H9 (cell line): ENCODE measurements around the gene ACTN3. TPM values are rescaled to one million over a fixed set of nuclear protein-coding genes. Genes with fewer than 3 reads are reported as not detected.

Experiments
- DNase-seq: peaks from one replicate; pipeline ENCODE4 v3.0.0-alpha.2; 2017
- H2AFZ ChIP-seq: one replicate; pipeline ENCODE4 v1.6.1; 2013; ENCODE audit warnings: mild to moderate bottlenecking, low read length, control low read depth, moderate library complexity
- H2AK5ac ChIP-seq: 2 replicates; pipeline ENCODE4 v1.6.1; 2013; ENCODE audit warnings: low read length, control low read depth, mixed read lengths; ENCODE audit not compliant: insufficient read length
- H2BK120ac ChIP-seq: one replicate; pipeline ENCODE4 v1.6.1; 2013; ENCODE audit warnings: low read depth, mild to moderate bottlenecking, low read length, control low read depth, inconsistent platforms; ENCODE audit not compliant: poor library complexity, severe bottlenecking
- H2BK12ac ChIP-seq: 2 replicates; pipeline ENCODE4 v1.6.1; 2013; ENCODE audit warnings: low read length, control low read depth, mixed read lengths, low read depth; ENCODE audit not compliant: insufficient read length
- H2BK15ac ChIP-seq: 2 replicates; pipeline ENCODE4 v1.6.1; 2013; ENCODE audit warnings: low read depth, low read length, control low read depth
- H2BK20ac ChIP-seq: one replicate; pipeline ENCODE4 v1.6.1; 2013; ENCODE audit warnings: low read depth, mild to moderate bottlenecking, low read length, control low read depth, inconsistent platforms; ENCODE audit not compliant: poor library complexity, severe bottlenecking
- H2BK5ac ChIP-seq: 2 replicates; pipeline ENCODE4 v1.6.1; 2013; ENCODE audit warnings: low read length, control low read depth, mixed read lengths; ENCODE audit not compliant: insufficient read length
- H3K14ac ChIP-seq: 2 replicates; pipeline ENCODE4 v1.6.1; 2013; ENCODE audit warnings: low read length, control low read depth; ENCODE audit not compliant: insufficient read depth
- H3K18ac ChIP-seq: 2 replicates; pipeline ENCODE4 v1.6.1; 2013; ENCODE audit warnings: low read depth, mild to moderate bottlenecking, mixed read lengths, low read length, control low read depth; ENCODE audit not compliant: insufficient read length
- H3K23ac ChIP-seq: 2 replicates; pipeline ENCODE4 v1.6.1; 2013; ENCODE audit warnings: low read length, control low read depth, mixed read lengths, low read depth; ENCODE audit not compliant: insufficient read length
- H3K23me2 ChIP-seq: 2 replicates; pipeline ENCODE4 v1.6.1; 2013; ENCODE audit warnings: low read depth, mild to moderate bottlenecking, mixed read lengths, low read length, control low read depth; ENCODE audit not compliant: insufficient read length, poor library complexity, severe bottlenecking
- H3K27ac ChIP-seq: 2 replicates; pipeline ENCODE4 v1.5.1; 2013; ENCODE audit warnings: low read length, control low read depth, mixed read lengths, low read depth; ENCODE audit not compliant: insufficient read length
- H3K27me3 ChIP-seq: 2 replicates; pipeline ENCODE4 v1.6.1; 2013; ENCODE audit warnings: low read length, control low read depth, inconsistent platforms; ENCODE audit not compliant: insufficient read depth
- H3K4ac ChIP-seq: 2 replicates; pipeline ENCODE4 v1.6.1; 2013; ENCODE audit warnings: low read depth, mild to moderate bottlenecking, control low read depth, inconsistent platforms, low read length, moderate library complexity
- H3K4me1 ChIP-seq: 2 replicates; pipeline ENCODE4 v1.6.1; 2013; ENCODE audit warnings: low read length, control low read depth, inconsistent platforms; ENCODE audit not compliant: insufficient read depth
- H3K4me2 ChIP-seq: 2 replicates; pipeline ENCODE4 v1.6.1; 2013; ENCODE audit warnings: low read length, control low read depth, mixed read lengths; ENCODE audit not compliant: insufficient read length, insufficient read depth
- H3K56ac ChIP-seq: 2 replicates; pipeline ENCODE4 v1.6.1; 2013; ENCODE audit warnings: low read depth, mild to moderate bottlenecking, mixed read lengths, low read length, control low read depth; ENCODE audit not compliant: insufficient read length
- H3K79me1 ChIP-seq: 2 replicates; pipeline ENCODE4 v1.6.1; 2013; ENCODE audit warnings: low read depth, mild to moderate bottlenecking, moderate library complexity, low read length, control low read depth, inconsistent platforms; ENCODE audit not compliant: insufficient read depth, poor library complexity, severe bottlenecking
- H3K79me2 ChIP-seq: 2 replicates; pipeline ENCODE4 v1.6.1; 2013; ENCODE audit warnings: low read length, control low read depth, inconsistent platforms; ENCODE audit not compliant: insufficient read depth
- H3K9ac ChIP-seq: 2 replicates; pipeline ENCODE4 v1.6.1; 2013; ENCODE audit warnings: low read length, control low read depth, mixed read lengths; ENCODE audit not compliant: insufficient read length; ENCODE audit errors: extremely low read depth
- H3K9me3 ChIP-seq: one replicate; pipeline ENCODE4 v1.6.1; 2013; ENCODE audit warnings: low read depth, low read length, inconsistent platforms; ENCODE audit not compliant: control insufficient read depth
- H3T11ph ChIP-seq: one replicate; pipeline ENCODE4 v1.6.1; 2013; ENCODE audit warnings: mild to moderate bottlenecking, low read length, control low read depth, inconsistent platforms
- H4K20me1 ChIP-seq: one replicate; pipeline ENCODE4 v1.6.1; 2013; ENCODE audit not compliant: control insufficient read depth, insufficient read length, insufficient read depth
- H4K5ac ChIP-seq: 2 replicates; pipeline ENCODE4 v1.6.1; 2013; ENCODE audit warnings: low read depth, mild to moderate bottlenecking, mixed read lengths, low read length, control low read depth; ENCODE audit not compliant: insufficient read length
- H4K8ac ChIP-seq: replicated peaks from 2 replicates; pipeline ENCODE4 v1.6.1; 2013; ENCODE audit warnings: low read length, control low read depth, mixed read lengths, low read depth; ENCODE audit not compliant: insufficient read length
- H4K91ac ChIP-seq: 2 replicates; pipeline ENCODE4 v1.6.1; 2013; ENCODE audit warnings: low read depth, mild to moderate bottlenecking, moderate library complexity, mixed read lengths, low read length, control low read depth; ENCODE audit not compliant: insufficient read length
- H3K27ac Mint-ChIP-seq, 3 experiments: 2 replicates in 2 of 3; 3 replicates in 1 of 3; pipeline ENCODE4 v1.8.0; 2020 to 2021; ENCODE audit warnings: mixed read lengths in 3 of 3, mild to moderate bottlenecking in 1 of 3, moderate library complexity in 1 of 3
- H3K27me3 Mint-ChIP-seq: 2 replicates; pipeline ENCODE4 v1.8.0; 2021; ENCODE audit warnings: low read depth, mild to moderate bottlenecking, moderate library complexity, mixed read lengths
- H3K36me3 Mint-ChIP-seq, 3 experiments: 2 replicates in 2 of 3; 3 replicates in 1 of 3; pipeline ENCODE4 v1.8.0; 2020 to 2021; ENCODE audit warnings: low read depth in 3 of 3, mixed read lengths in 3 of 3; ENCODE audit not compliant: insufficient read depth in 1 of 3
- H3K4me1 Mint-ChIP-seq, 2 experiments: 2 replicates each; pipeline ENCODE4 v1.8.0; 2020; ENCODE audit warnings: mixed read lengths in 2 of 2
- H3K4me3 Mint-ChIP-seq, 2 experiments: 2 replicates in 1 of 2; 3 replicates in 1 of 2; pipeline ENCODE4 v1.8.0; 2020 to 2021; ENCODE audit warnings: mild to moderate bottlenecking in 2 of 2, mixed read lengths in 2 of 2, moderate library complexity in 1 of 2
- H3K9me3 Mint-ChIP-seq, 2 experiments: 2 replicates in 1 of 2; 3 replicates in 1 of 2; pipeline ENCODE4 v1.8.0; 2020; ENCODE audit warnings: mild to moderate bottlenecking in 2 of 2, mixed read lengths in 2 of 2, moderate library complexity in 1 of 2
- WGBS: extraction: QIAGEN DNeasy Blood & Tissue Kit; methylation state at CpG from one replicate; pipeline ENCODE4 v1.1.7; 2013; ENCODE audit warnings: missing lambda C conversion rate, low lambda C conversion rate, mixed read lengths; ENCODE audit not compliant: insufficient read length; ENCODE audit errors: extremely low coverage; 5-methylcytosine and 5-hydroxymethylcytosine counted together
- total RNA-seq: library from RNA; stranded (reverse); gene quantifications from 2 replicates; pipeline ENCODE4 v1.2.1, GENCODE V29; 2021
- TF ChIP-seq, protein P1 (sequence below): fragments of 200-600 bp; sonication (generic); conservative IDR thresholded peaks from 3 replicates; pipeline ENCODE4 v1.8.0; 2021; ENCODE audit warnings: antibody characterized with exemption, mild to moderate bottlenecking

The ACTN3 gene
- total RNA-seq, 1 experiment from 2014 or later = 45.7 TPM

DNA sequence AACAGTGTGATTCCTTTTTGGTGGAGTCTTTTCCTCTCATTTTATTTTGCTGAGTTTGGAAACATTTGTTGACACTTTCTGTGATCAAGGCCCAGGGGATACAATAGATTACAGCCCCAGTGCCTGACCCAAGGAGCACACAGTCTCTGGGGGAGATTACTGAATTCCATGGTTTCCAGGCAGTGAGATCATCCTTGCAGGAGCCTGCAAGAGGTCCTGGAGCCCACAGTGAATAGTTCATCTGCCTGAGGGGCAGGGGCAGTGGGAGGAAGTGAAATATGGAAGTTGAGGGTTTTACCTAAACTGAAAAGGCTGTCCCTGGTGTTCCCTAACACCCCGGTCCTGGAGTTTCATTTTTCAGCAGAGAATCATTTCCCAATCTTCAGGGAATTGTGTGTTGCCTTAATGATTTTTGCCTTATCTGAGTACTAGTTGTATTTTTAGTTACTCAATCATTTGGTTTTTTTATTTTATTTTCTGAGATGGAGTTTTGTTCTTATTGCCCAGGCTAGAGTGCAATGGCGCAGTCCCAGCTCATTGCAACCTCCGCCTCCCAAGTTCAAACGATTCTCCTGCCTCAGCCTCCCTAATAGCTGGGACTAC, 54.0 kb downstream of the ACTN3 start:
- H4K5ac ChIP-seq = no peak overlapping the region
- H3K9me3 Mint-ChIP-seq = no peaks in the 10 kb centered on the region
- no peak overlapping the region for H2AK5ac ChIP-seq
- H3K36me3 Mint-ChIP-seq = peaks cover 2 to 66% (median 48%) of the 10 kb centered on the region in 3 experiments; a peak in 6 of 7 replicates
- H4K20me1 ChIP-seq = no peaks in the 10 kb centered on the region
- H3K4me1 Mint-ChIP-seq = no peaks in the 10 kb centered on the region
- no peaks in the 10 kb centered on the region for H3K79me2 ChIP-seq
- H2BK5ac ChIP-seq = no peak overlapping the region
- H3K27me3 ChIP-seq = no peaks in the 10 kb centered on the region
- H3K79me1 ChIP-seq = no peaks in the 10 kb centered on the region
- H4K8ac ChIP-seq = no peak overlapping the region
- H3K23ac ChIP-seq = no peak overlapping the region
- no peaks in the 10 kb centered on the region for H3K23me2 ChIP-seq
- no peak overlapping the region for H2BK12ac ChIP-seq
- TF ChIP-seq, protein P1, sequence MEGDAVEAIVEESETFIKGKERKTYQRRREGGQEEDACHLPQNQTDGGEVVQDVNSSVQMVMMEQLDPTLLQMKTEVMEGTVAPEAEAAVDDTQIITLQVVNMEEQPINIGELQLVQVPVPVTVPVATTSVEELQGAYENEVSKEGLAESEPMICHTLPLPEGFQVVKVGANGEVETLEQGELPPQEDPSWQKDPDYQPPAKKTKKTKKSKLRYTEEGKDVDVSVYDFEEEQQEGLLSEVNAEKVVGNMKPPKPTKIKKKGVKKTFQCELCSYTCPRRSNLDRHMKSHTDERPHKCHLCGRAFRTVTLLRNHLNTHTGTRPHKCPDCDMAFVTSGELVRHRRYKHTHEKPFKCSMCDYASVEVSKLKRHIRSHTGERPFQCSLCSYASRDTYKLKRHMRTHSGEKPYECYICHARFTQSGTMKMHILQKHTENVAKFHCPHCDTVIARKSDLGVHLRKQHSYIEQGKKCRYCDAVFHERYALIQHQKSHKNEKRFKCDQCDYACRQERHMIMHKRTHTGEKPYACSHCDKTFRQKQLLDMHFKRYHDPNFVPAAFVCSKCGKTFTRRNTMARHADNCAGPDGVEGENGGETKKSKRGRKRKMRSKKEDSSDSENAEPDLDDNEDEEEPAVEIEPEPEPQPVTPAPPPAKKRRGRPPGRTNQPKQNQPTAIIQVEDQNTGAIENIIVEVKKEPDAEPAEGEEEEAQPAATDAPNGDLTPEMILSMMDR = no peak
- no peak overlapping the region for H3T11ph ChIP-seq
- no CpG with 5 or more reads among the region's 4 CpGs for WGBS
- no peak overlapping the region for H3K9ac ChIP-seq
- no peak overlapping the region for H2BK15ac ChIP-seq
- H2BK20ac ChIP-seq = no peak overlapping the region
- no peak overlapping the region for H2AFZ ChIP-seq
- H3K27ac ChIP-seq = no peak overlapping the region
- H4K91ac ChIP-seq = no peak overlapping the region
- H3K27me3 Mint-ChIP-seq = no peaks in the 10 kb centered on the region
- H3K18ac ChIP-seq = no peak overlapping the region
- no peak overlapping the region for H2BK120ac ChIP-seq
- no peaks in the 10 kb centered on the region for H3K4me1 ChIP-seq
- H3K9me3 ChIP-seq = no peaks in the 10 kb centered on the region
- no peak for DNase-seq
- H3K4ac ChIP-seq = no peak overlapping the region
- H3K56ac ChIP-seq = no peak overlapping the region
- no peak overlapping the region; a peak in 1 of 7 replicates for H3K27ac Mint-ChIP-seq
- no peak overlapping the region for H3K4me2 ChIP-seq
- no peak overlapping the region; a peak in 1 of 5 replicates for H3K4me3 Mint-ChIP-seq
- no peak overlapping the region for H3K14ac ChIP-seq
